ENCODE measurements around the gene NCK2.

DNA sequence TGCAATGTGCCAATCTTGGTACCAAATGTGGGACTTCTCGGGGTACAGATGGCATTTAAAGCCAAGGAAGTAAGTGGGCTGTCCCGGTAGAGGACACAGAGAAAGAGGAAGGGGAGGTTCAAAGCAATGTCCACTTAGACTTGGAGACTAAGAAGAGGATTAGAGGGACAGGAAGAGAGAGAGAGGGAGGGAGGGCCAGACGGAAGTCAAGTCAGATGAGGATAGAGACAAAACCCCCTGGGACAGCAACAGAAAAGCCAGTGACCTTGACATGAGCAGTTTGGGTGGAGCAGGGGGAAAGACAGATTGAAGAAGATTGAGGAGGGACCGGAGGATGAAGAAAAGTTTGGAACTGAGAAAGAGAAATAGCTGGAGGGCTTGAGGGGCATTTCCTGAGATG is 164.5 kb downstream of the NCK2 start:
- no peak for TF ChIP-seq JUN (IDR thresholded peaks at IDR 0.05)
- TF ChIP-seq, protein P1, sequence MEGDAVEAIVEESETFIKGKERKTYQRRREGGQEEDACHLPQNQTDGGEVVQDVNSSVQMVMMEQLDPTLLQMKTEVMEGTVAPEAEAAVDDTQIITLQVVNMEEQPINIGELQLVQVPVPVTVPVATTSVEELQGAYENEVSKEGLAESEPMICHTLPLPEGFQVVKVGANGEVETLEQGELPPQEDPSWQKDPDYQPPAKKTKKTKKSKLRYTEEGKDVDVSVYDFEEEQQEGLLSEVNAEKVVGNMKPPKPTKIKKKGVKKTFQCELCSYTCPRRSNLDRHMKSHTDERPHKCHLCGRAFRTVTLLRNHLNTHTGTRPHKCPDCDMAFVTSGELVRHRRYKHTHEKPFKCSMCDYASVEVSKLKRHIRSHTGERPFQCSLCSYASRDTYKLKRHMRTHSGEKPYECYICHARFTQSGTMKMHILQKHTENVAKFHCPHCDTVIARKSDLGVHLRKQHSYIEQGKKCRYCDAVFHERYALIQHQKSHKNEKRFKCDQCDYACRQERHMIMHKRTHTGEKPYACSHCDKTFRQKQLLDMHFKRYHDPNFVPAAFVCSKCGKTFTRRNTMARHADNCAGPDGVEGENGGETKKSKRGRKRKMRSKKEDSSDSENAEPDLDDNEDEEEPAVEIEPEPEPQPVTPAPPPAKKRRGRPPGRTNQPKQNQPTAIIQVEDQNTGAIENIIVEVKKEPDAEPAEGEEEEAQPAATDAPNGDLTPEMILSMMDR (IDR thresholded peaks at IDR 0.05): no peak

Measured in A549 (cell line).